HG03066 (cell line): ENCODE results near the gene HMGXB3.

Experiments used
- ATAC-seq: cut with Tn5 transposase; IDR thresholded peaks from one replicate; pipeline ENCODE4 v1.9.1; 2021; ENCODE audit warnings: low read depth; ENCODE audit not compliant: unreplicated experiment

HMGXB3 gene

GRCh38 chr5:150052226-150052955 lies 51.9 kb downstream of the HMGXB3 start:
- ATAC-seq: no peak

DNA sequence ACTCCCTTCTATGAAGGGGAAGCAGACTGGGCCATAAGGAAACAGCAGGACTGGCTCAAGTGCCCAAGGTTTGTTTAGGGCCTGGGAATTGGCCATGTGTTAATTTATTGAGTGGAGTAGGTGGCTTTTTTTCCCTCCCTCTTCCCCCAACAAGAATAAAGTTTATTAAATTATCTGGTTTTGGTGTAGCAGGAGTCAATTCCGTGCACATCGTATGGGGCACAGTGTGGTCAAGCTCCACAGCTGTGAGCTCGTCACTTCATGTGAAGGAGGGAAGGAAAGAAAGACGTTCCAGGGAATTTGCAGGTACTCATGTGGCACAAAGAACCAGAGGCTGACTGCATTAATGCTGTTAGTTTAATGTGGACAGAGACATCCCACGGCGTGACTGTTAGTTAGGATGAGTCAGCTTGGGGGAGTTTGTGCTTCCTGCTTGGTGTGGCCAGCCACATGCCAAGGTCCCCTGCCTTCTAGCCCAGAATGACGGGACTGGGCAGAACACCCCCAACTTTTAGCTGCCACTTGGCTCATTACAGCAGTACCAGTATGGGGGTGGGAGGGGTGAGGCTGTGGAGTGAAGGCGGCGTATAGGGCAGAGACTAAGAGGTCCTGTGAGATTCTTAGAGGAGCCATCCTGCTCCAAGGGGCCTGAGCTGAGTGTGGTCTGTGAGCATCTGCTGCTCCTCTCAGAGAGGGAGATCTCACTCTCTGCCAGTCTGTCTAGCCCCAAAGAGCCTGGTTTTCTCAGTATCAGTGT lies 52.6 kb downstream of the HMGXB3 start:
- ATAC-seq: no peak

GRCh38 chr5:150053713-150054392 lies 53.3 kb downstream of the HMGXB3 start:
- no peak for ATAC-seq

- ATAC-seq: no peak
Observed at GRCh38 chr5:150054569-150054968, 54.0 kb downstream of the HMGXB3 start.

GRCh38 chr5:150055326-150056074 lies 55.0 kb downstream of the HMGXB3 start:
- no peak for ATAC-seq

DNA sequence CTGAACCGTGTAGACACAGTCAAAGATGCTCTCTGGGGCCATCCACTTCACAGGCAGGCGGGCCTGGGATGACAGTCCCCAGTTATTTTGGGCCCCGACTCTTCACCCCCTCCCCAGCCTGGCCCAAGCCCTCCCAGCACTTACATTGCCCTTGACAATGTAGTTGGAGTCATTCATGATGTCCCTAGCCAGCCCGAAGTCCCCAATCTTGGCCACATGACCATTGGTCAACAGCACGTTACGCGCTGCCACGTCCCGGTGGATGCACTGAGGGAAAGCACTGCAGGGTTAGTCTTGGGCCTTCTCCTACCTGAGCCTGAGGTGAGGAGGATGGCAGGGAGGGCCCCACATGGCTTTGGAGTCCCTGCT lies 55.5 kb downstream of the HMGXB3 start:
- no peak for ATAC-seq

DNA sequence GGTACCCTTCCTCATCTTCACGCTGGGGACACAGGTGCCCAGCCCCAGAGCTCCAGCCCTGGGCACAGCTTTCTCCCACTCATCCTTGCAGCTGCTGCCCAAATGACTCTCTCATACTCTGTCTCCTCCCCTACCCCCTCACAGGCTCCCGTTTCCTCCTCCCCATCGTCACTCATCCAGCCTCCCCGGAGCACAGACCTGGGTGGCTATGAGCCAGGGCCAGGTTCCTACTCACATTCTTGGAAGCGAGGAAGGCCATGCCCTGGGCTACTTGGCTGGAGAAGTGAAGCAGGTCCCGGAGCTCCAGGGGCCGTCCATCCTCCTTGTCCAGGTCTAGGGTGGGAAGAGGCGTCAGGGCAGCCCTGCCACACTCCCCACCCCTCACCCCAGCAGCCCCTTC lies 56.5 kb downstream of the HMGXB3 start:
- ATAC-seq: no peak

DNA sequence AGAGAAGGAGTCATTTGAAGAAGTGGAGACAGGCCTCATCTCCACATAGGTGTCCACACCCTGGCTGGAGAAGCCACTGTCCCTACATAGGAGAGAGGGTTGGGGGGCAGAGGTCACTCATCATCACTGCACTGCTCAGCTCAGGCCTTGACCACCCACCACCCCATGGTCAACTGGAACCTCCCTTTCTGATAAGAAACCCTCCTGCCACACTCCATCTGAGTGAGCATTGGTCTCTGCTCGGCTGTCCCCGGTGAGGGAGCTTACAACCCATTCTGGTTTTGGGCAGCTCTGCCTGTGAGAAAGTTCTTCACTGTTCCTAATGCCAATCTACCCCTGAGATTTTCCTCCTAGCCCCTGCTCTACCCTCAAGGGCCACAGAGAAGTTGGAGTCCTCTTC lies 57.0 kb downstream of the HMGXB3 start:
- ATAC-seq: no peak

DNA sequence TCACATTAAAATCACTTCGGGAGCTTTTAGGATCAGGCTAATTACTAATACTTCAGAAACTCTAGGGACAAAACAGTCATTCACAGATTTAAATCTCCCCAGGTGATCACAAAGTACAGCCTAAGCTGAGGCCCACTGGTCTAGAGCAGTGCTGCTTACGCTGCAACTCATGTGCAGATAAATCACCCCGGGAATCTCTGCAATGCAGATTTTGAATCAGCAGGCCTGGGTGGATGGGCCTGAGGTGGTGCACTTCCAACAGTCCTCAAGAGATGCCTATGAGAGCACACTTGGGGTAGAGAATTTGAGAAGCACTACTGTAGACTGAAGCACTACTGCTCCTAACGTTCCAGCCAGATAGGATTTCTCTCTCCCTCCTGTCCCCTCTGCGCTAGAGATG lies 57.5 kb downstream of the HMGXB3 start:
- ATAC-seq: no peak

DNA sequence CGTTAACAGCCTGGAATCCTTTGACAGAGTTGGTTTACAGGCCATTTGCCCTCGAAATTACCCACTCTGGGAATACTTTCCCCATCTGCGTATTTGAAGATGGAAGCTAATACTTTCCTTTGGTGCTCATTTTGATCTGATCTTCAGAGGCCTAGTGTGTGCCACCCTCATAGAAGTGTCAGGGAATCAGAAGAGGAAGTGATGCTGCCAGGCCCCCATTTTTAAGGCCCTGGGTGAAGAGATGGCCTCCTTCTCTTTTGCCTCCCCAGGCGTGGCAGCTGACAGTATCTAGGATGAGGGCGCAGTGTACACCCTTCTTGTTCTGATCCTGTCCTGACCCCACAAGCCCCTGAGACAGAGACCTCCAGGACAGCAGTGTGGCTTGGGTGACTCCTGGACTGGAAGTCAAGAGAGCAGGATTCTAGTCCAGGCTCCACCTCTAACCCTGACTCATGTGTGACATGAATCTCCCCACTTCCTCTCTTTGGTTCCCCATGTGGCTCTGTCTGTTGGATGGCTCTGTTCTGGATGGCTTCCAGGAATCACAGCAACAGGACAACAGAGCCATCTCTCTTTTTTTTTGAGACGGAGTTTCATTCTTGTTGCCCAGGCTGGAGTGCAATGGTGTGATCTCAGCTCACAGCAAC lies 58.1 kb downstream of the HMGXB3 start:
- no peak for ATAC-seq

DNA sequence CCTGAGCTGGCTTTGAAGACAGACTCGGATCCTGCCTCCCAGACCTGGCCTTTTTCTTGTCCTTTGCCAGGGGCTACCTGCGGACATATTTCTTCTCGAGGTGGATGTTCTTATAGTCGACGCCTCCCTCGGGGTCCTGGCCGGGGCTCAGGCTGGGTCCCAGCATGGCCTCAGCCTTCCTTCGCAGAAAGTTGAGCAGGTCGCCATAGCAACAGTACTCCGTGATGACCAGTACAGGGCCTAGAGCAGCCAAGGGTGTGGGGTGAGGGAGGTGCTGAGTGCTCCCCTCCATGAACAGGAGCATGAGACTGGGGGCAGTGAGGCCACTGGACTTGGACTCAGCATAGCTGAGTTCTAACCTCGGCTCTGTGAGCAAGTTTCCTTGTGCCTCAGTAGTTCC lies 59.1 kb downstream of the HMGXB3 start:
- ATAC-seq: no peak

DNA sequence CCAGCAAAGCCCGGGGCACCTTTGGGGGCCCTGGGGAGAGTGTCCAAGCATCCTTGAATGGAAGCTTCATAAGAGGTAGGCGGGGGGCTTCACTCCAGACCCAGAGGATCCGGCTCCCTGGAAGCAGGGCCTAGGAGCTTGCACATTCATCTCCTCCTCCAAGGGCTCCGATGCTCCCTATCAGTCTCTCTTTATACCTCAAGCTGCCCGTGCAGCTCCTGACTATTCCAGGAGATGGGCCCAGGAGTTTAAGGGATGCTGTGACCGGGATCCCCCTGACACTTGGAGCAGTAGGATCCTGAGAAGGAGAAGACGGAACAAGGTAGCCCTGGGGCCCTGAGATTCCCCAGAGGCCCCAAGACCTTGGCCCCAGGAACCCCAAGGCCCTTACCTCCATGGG lies 59.9 kb downstream of the HMGXB3 start:
- ATAC-seq: no peak

DNA sequence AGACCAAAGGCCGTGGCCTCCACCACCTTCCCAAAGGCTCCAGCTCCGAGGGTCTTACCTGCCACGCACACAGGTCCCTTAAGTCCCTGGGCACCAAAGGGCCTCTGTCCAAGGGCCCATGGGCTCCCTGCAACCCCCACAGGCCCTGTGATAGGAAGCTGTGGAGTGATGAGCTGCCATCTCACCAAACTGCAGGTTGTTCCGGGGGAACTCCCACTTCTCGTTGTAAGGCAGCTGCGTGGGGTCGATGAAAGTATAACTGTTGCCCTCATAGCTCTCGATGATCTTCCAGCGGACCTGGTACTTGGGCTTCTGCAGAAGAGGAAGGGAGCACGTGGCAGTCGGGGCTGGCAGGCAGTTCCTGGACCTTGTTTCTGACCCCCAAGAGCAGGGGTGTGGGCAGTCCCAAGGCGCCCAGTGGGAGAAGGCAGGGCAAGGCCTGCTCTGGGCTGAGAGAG lies 61.0 kb downstream of the HMGXB3 start:
- ATAC-seq: no peak

GRCh38 chr5:150062216-150062922 lies 61.8 kb downstream of the HMGXB3 start:
- no peak for ATAC-seq

DNA sequence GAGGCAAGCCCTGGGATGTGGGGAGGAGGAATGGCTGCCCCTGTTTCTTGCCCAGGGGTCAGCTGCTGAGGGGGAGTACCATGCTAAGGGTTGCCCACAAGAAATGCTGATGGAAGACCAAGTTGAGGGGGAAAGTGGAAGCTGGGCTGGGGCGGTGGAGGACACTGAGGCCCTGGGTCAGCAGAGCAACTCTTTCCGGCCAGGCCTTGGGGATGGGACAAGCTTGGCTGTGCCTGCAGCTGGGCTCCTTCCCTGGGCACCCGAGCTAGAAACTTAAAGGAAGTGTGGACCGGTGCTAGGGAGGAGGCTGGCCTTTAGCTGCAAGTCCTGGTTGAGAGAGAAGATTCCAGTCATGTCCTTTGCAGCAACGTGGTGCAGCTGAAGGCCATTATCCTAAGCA lies 63.1 kb downstream of the HMGXB3 start:
- no peak for ATAC-seq

GRCh38 chr5:150064681-150065220 lies 64.2 kb downstream of the HMGXB3 start:
- ATAC-seq: no peak

DNA sequence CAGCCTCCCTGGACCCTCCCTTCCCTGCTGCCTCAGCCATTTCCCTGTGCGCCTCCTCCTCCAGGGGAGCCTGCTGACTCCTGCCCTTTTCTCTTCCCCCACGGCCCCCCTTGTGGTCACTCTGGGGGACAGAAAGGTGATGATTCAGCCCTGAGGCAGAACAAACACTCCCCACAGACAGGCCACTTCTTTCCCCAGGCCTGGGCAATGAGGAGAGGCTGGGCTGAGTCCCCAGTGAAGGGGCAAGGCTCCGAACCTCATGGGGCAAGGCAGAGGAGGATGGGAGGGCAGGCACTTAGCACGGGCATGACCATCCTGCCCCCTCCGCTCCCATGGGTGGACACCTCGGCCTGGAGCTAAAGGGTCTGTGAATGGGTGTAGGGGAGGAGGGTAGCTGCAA lies 64.8 kb downstream of the HMGXB3 start:
- ATAC-seq: no peak

- ATAC-seq: no peak
Observed at GRCh38 chr5:150065886-150066285, 65.3 kb downstream of the HMGXB3 start.

DNA sequence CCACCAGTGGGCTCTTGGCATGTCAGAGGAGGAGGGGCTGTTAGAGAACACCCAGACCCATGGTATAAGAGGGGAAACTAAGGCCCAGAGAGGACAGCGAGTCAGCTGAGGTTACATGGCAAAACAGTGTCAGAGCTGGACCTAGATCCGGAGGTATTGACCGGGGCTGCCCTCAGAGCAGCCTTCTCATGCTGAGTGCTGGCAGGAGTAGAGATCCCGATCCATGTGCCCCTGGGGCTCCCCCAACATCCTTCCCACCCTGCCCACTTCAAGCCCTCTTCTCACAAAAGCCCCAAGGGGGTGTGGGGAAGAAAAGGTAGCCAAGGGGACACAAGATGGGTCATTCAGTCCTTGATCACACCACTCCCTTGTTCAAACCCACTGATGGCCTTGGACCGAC lies 65.9 kb downstream of the HMGXB3 start:
- ATAC-seq: no peak
